Stimulated activated CD8-positive, alpha-beta memory T cell treated with anti-CD3 and anti-CD28 coated beads, Interleukin-4, amount 100 ng/mL, for 24 hours (primary cell): Measurements from ENCODE around the gene JAKMIP2.
"Not testable (repeated sequence)": the region's sequence is repeated elsewhere in the genome, so short reads cannot be mapped to it uniquely, and the experiment has no call there.

Source experiments
- DNase-seq: peaks from one replicate; pipeline ENCODE4 v3.0.0-alpha.2; 2020; ENCODE audit warnings: low read depth

JAKMIP2 gene

GRCh38 chr5:147746986-147747385 is 35.5 kb downstream of the JAKMIP2 start:
- no peak for DNase-seq

GRCh38 chr5:147743678-147744374 is 38.7 kb downstream of the JAKMIP2 start:
- DNase-seq, result no peak

GRCh38 chr5:147743012-147743411 is 39.5 kb downstream of the JAKMIP2 start:
- DNase-seq, result no peak

GRCh38 chr5:147742151-147742550 is 40.4 kb downstream of the JAKMIP2 start:
- no peak for DNase-seq

- no peak for DNase-seq
Measured at GRCh38 chr5:147740864-147741263, 41.7 kb downstream of the JAKMIP2 start.

- no peak for DNase-seq
Measured at GRCh38 chr5:147737921-147738320, 44.6 kb downstream of the JAKMIP2 start.

GRCh38 chr5:147735621-147736125 is 46.9 kb downstream of the JAKMIP2 start:
- no peak for DNase-seq

GRCh38 chr5:147734894-147735293 is 47.6 kb downstream of the JAKMIP2 start:
- DNase-seq, result no peak

- DNase-seq, result no peak
Measured at GRCh38 chr5:147733075-147733474, 49.5 kb downstream of the JAKMIP2 start.

- DNase-seq, result no peak
Measured at GRCh38 chr5:147732291-147732883, 50.1 kb downstream of the JAKMIP2 start.

- no peak for DNase-seq
Measured at GRCh38 chr5:147731431-147732290, 50.9 kb downstream of the JAKMIP2 start.

- DNase-seq, result no peak
Measured at GRCh38 chr5:147727200-147727599, 55.3 kb downstream of the JAKMIP2 start.

GRCh38 chr5:147721191-147721960 is 61.2 kb downstream of the JAKMIP2 start:
- DNase-seq, result not testable (repeated sequence)

- no peak for DNase-seq
Measured at GRCh38 chr5:147713550-147714295, 68.8 kb downstream of the JAKMIP2 start.

- DNase-seq, result no peak
Measured at GRCh38 chr5:147712598-147712997, 69.9 kb downstream of the JAKMIP2 start.

GRCh38 chr5:147712019-147712418 is 70.5 kb downstream of the JAKMIP2 start:
- DNase-seq, result no peak

GRCh38 chr5:147711019-147711418 is 71.5 kb downstream of the JAKMIP2 start:
- DNase-seq, result no peak

- DNase-seq, result no peak
Measured at GRCh38 chr5:147708708-147709107, 73.8 kb downstream of the JAKMIP2 start.

- DNase-seq, result no peak
Measured at GRCh38 chr5:147704544-147704943, 78.0 kb downstream of the JAKMIP2 start.

- no peak for DNase-seq
Measured at GRCh38 chr5:147701468-147701867, 81.1 kb downstream of the JAKMIP2 start.

- no peak for DNase-seq
Measured at GRCh38 chr5:147699496-147700088, 82.9 kb downstream of the JAKMIP2 start.
